HCT116 (cell line): ENCODE measurements around the gene MRPL37.

Experiments
- CBX3 ChIP-seq: IDR thresholded peaks from 2 replicates; pipeline ENCODE4 v1.6.1; 2012; ENCODE audit warnings: low read depth
- EZH2 ChIP-seq: fragments of 200-600 bp; sonication (generic); IDR thresholded peaks from 2 replicates; pipeline ENCODE4 v1.6.1; 2017; ENCODE audit warnings: antibody characterized with exemption, mixed run types
- EZH2phosphoT487 ChIP-seq: fragments of 200-600 bp; IDR thresholded peaks from 2 replicates; pipeline ENCODE4 v1.6.1; 2018; ENCODE audit warnings: antibody characterized with exemption, borderline replicate concordance
- JUND ChIP-seq: IDR thresholded peaks from 2 replicates; pipeline ENCODE4 v1.6.1; 2012
- POLR2A ChIP-seq: IDR thresholded peaks from 2 replicates; pipeline ENCODE4 v1.7.0; 2011; ENCODE audit warnings: borderline replicate concordance; ENCODE audit not compliant: insufficient read depth, insufficient read length; ENCODE audit errors: extremely low read depth
- POLR2AphosphoS5 ChIP-seq: IDR thresholded peaks from 2 replicates; pipeline ENCODE4 v1.6.1; 2011; ENCODE audit warnings: mild to moderate bottlenecking, low read depth, low read length, moderate library complexity
- RAD21 ChIP-seq: IDR thresholded peaks from 2 replicates; pipeline ENCODE4 v1.6.1; 2012; ENCODE audit warnings: low read depth, mild to moderate bottlenecking
- SIN3A ChIP-seq: IDR thresholded peaks from 2 replicates; pipeline ENCODE4 v1.6.1; 2012; ENCODE audit warnings: low read depth
- SP1 ChIP-seq: IDR thresholded peaks from 2 replicates; pipeline ENCODE4 v1.6.1; 2012; ENCODE audit warnings: low read depth
- TCF7L2 ChIP-seq: IDR thresholded peaks from 2 replicates; pipeline ENCODE4 v1.7.0; 2011; ENCODE audit warnings: borderline replicate concordance, inconsistent platforms; ENCODE audit not compliant: insufficient read depth, insufficient read length; ENCODE audit errors: extremely low read depth
- ZNF274 ChIP-seq: fragments of 200-500 bp; sonication (Bioruptor generic); IDR thresholded peaks from 2 replicates; pipeline ENCODE4 v1.6.1; 2014; ENCODE audit warnings: mild to moderate bottlenecking, low read depth, low read length, inconsistent platforms
- TF ChIP-seq, protein P1 (sequence below), 3 experiments: fragments of 200-600 bp in 1 of 3; sonication (generic) in 1 of 3; IDR thresholded peaks in 2 of 3; conservative IDR thresholded peaks in 1 of 3; 2 replicates each; pipeline ENCODE4 v1.5.1; 2012 to 2017; ENCODE audit warnings: low read depth in 2 of 3, low read length in 2 of 3, antibody characterized with exemption in 1 of 3, borderline replicate concordance in 1 of 3, control low read depth in 1 of 3, mild to moderate bottlenecking in 1 of 3, mixed read lengths in 1 of 3, mixed run types in 1 of 3, moderate library complexity in 1 of 3; ENCODE audit not compliant: insufficient read depth in 1 of 3
- TF ChIP-seq, protein P2 (sequence below): IDR thresholded peaks from 2 replicates; pipeline ENCODE4 v1.6.1; 2012
- TF ChIP-seq, protein P3 (sequence below): IDR thresholded peaks from 2 replicates; pipeline ENCODE4 v1.6.1; 2012; ENCODE audit warnings: low read depth

DNA sequence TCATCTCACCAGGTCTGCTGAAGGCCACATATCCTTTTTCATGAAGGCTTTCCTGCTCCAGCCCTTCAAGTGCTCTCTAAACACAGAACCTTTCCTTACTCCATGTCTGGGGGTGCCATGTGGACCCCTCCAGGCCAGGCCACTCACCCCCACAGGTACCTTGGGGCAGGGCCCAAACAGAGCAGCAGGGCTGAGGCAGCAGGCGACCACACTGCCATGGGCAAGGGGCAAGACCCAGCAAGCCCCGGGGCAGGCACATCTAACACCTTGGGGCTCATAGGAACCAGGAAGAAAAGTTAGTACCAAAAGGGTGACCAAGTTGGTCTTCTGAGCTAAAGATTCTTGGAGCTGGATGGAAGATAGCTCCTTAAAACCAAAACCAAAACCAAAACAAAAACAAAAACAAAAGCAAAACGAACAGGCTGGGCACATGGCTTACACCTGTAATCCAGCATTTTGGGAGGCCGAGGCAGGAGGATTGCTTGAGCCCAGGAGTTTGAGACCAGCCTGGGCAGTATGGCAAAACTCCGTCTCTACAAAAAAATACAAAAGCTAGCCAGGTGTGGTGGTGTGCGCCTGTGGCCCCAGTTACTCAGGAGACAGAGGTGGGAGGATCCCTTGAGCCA, 63.7 kb downstream of the MRPL37 start:
- no peak for TF ChIP-seq EZH2
- TF ChIP-seq SP1 = no peak
- TF ChIP-seq TCF7L2 = no peak
- TF ChIP-seq POLR2AphosphoS5 = no peak
- TF ChIP-seq, protein P1, sequence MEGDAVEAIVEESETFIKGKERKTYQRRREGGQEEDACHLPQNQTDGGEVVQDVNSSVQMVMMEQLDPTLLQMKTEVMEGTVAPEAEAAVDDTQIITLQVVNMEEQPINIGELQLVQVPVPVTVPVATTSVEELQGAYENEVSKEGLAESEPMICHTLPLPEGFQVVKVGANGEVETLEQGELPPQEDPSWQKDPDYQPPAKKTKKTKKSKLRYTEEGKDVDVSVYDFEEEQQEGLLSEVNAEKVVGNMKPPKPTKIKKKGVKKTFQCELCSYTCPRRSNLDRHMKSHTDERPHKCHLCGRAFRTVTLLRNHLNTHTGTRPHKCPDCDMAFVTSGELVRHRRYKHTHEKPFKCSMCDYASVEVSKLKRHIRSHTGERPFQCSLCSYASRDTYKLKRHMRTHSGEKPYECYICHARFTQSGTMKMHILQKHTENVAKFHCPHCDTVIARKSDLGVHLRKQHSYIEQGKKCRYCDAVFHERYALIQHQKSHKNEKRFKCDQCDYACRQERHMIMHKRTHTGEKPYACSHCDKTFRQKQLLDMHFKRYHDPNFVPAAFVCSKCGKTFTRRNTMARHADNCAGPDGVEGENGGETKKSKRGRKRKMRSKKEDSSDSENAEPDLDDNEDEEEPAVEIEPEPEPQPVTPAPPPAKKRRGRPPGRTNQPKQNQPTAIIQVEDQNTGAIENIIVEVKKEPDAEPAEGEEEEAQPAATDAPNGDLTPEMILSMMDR (IDR thresholded peaks at IDR 0.05 in 2 of 3, conservative IDR thresholded peaks at IDR 0.05 in 1 of 3; ENCODE audit: borderline replicate concordance in 1 of 3, insufficient read depth in 1 of 3, low read depth in 2 of 3, low read length in 2 of 3) = no peak
- no peak for TF ChIP-seq POLR2A
- TF ChIP-seq EZH2phosphoT487 = no peak
- no peak for TF ChIP-seq JUND
- TF ChIP-seq RAD21 = no peak
- TF ChIP-seq SIN3A = no peak
- no peak for TF ChIP-seq ZNF274
- no peak for TF ChIP-seq CBX3
- TF ChIP-seq, protein P2, sequence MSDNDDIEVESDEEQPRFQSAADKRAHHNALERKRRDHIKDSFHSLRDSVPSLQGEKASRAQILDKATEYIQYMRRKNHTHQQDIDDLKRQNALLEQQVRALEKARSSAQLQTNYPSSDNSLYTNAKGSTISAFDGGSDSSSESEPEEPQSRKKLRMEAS = no peak
- TF ChIP-seq, protein P3, sequence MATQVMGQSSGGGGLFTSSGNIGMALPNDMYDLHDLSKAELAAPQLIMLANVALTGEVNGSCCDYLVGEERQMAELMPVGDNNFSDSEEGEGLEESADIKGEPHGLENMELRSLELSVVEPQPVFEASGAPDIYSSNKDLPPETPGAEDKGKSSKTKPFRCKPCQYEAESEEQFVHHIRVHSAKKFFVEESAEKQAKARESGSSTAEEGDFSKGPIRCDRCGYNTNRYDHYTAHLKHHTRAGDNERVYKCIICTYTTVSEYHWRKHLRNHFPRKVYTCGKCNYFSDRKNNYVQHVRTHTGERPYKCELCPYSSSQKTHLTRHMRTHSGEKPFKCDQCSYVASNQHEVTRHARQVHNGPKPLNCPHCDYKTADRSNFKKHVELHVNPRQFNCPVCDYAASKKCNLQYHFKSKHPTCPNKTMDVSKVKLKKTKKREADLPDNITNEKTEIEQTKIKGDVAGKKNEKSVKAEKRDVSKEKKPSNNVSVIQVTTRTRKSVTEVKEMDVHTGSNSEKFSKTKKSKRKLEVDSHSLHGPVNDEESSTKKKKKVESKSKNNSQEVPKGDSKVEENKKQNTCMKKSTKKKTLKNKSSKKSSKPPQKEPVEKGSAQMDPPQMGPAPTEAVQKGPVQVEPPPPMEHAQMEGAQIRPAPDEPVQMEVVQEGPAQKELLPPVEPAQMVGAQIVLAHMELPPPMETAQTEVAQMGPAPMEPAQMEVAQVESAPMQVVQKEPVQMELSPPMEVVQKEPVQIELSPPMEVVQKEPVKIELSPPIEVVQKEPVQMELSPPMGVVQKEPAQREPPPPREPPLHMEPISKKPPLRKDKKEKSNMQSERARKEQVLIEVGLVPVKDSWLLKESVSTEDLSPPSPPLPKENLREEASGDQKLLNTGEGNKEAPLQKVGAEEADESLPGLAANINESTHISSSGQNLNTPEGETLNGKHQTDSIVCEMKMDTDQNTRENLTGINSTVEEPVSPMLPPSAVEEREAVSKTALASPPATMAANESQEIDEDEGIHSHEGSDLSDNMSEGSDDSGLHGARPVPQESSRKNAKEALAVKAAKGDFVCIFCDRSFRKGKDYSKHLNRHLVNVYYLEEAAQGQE = no peak
